H1 (cell line): Measurements from ENCODE around the gene SLC19A3. TPM values are rescaled to one million over a fixed set of nuclear protein-coding genes. Genes with fewer than 3 reads are reported as not detected.

ENCODE experiments used
- CTCF ChIA-PET: fragments of 300-600 bp; sonication (Branson Sonifier 250); formaldehyde crosslinking; loops from one replicate; lab custom pipeline; 2021; ENCODE audit not compliant: partially characterized antibody; lab: Charles Lee
- POLR2A ChIA-PET: fragments of 300-600 bp; sonication (Branson Sonifier 250); formaldehyde crosslinking; loops from one replicate; lab custom pipeline; 2021; ENCODE audit warnings: inconsistent platforms; ENCODE audit not compliant: partially characterized antibody; lab: Charles Lee
- DNase-seq, 2 experiments: peaks; one replicate each; pipeline versions ENCODE4 v3.0.0 to v3.0.0-alpha.2; 2010 to 2022; ENCODE audit warnings: low spot score in 2 of 2, low read depth in 1 of 2, mixed read lengths in 1 of 2
- FAIRE-seq: peaks from 2 replicates; lab custom pipeline; 2011; peaks lifted over from hg19 to GRCh38; lab: Jason Lieb, UNC
- H2AFZ ChIP-seq: 2 replicates; pipeline ENCODE4 v1.8.1; 2012; ENCODE audit warnings: low read length, inconsistent platforms
- H2AK5ac ChIP-seq: 2 replicates; pipeline ENCODE4 v1.6.1; 2013; ENCODE audit warnings: low read depth, low read length
- H2BK120ac ChIP-seq: replicated peaks from 2 replicates; pipeline ENCODE3; 2013; ENCODE audit warnings: low read depth, low read length, inconsistent platforms
- H2BK12ac ChIP-seq: 2 replicates; pipeline ENCODE4 v1.6.1; 2013; ENCODE audit warnings: low read depth, low read length
- H2BK15ac ChIP-seq: 2 replicates; pipeline ENCODE4 v1.6.1; 2013; ENCODE audit warnings: low read length
- H2BK20ac ChIP-seq: 2 replicates; pipeline ENCODE4 v1.6.1; 2013; ENCODE audit warnings: low read length
- H2BK5ac ChIP-seq: 2 replicates; pipeline ENCODE4 v1.6.1; 2013; ENCODE audit warnings: low read depth, low read length
- H3K14ac ChIP-seq: 2 replicates; pipeline ENCODE4 v1.6.1; 2013; ENCODE audit warnings: inconsistent platforms; ENCODE audit not compliant: insufficient read length
- H3K18ac ChIP-seq: 2 replicates; pipeline ENCODE4 v1.6.1; 2013; ENCODE audit warnings: low read length; ENCODE audit errors: extremely low read depth
- H3K23ac ChIP-seq: 2 replicates; pipeline ENCODE4 v1.6.1; 2013; ENCODE audit warnings: inconsistent platforms; ENCODE audit not compliant: insufficient read length
- H3K23me2 ChIP-seq: 2 replicates; pipeline ENCODE4 v1.6.1; 2013; ENCODE audit warnings: low read depth, low read length
- H3K27ac ChIP-seq: 2 replicates; pipeline ENCODE4 v1.6.1; 2011; ENCODE audit warnings: low read depth, low read length, inconsistent platforms
- H3K27me3 ChIP-seq, 4 experiments: replicated peaks in 1 of 4; 1 replicate in 1 of 4; 2 replicates in 3 of 4; pipeline versions ENCODE4 v1.6.1 to v1.8.1; 2011 to 2013; ENCODE audit warnings: low read length in 3 of 4, mild to moderate bottlenecking in 3 of 4, inconsistent platforms in 2 of 4, mixed read lengths in 2 of 4, moderate library complexity in 1 of 4; ENCODE audit not compliant: control insufficient read depth in 3 of 4, insufficient read depth in 3 of 4; ENCODE audit errors: extremely low read depth in 1 of 4
- H3K36me3 ChIP-seq, 4 experiments: 2 replicates each; pipeline versions ENCODE4 v1.6.1 to v1.8.1; 2011 to 2013; ENCODE audit warnings: mild to moderate bottlenecking in 4 of 4, low read length in 3 of 4, moderate library complexity in 2 of 4, control low read depth in 1 of 4, inconsistent platforms in 1 of 4; ENCODE audit not compliant: insufficient read depth in 4 of 4, control insufficient read depth in 2 of 4
- H3K4ac ChIP-seq: replicated peaks from 2 replicates; pipeline ENCODE3; 2013; ENCODE audit warnings: low read length, low read depth, mixed read lengths, inconsistent platforms; ENCODE audit not compliant: insufficient read length
- H3K4me1 ChIP-seq, 4 experiments: replicated peaks in 1 of 4; 1 replicate in 1 of 4; 2 replicates in 3 of 4; pipeline versions ENCODE4 v1.6.1 to v1.8.1; 2011 to 2013; ENCODE audit warnings: low read length in 3 of 4, inconsistent platforms in 2 of 4, mixed read lengths in 1 of 4; ENCODE audit not compliant: insufficient read depth in 4 of 4, control insufficient read depth in 3 of 4
- H3K4me2 ChIP-seq, 2 experiments: 2 replicates each; pipeline versions ENCODE4 v1.6.1 to v1.8.1; 2011 to 2013; ENCODE audit warnings: low read depth in 2 of 2, low read length in 2 of 2, control low read depth in 1 of 2, inconsistent platforms in 1 of 2, mild to moderate bottlenecking in 1 of 2; ENCODE audit not compliant: insufficient read depth in 1 of 2
- H3K4me3 ChIP-seq, 4 experiments: fragments of 200-600, 300-600 bp in 1 of 4; sonication (generic), shearing (Covaris generic), sonication (Bioruptor Twin) in 1 of 4; 2 replicates each; pipeline versions ENCODE4 v1.5.1 to v1.8.1; 2011 to 2016; ENCODE audit warnings: low read length in 4 of 4, low read depth in 3 of 4, control low read depth in 2 of 4, inconsistent platforms in 2 of 4, mild to moderate bottlenecking in 2 of 4, mixed read lengths in 1 of 4, moderate library complexity in 1 of 4; ENCODE audit not compliant: insufficient read depth in 2 of 4; ENCODE audit errors: extremely low read depth in 1 of 4
- H3K56ac ChIP-seq: replicated peaks from 2 replicates; pipeline ENCODE3; 2013; ENCODE audit warnings: low read depth, mild to moderate bottlenecking, mixed read lengths, low read length, inconsistent platforms; ENCODE audit not compliant: insufficient read length
- H3K79me1 ChIP-seq: 2 replicates; pipeline ENCODE4 v1.6.1; 2013; ENCODE audit warnings: low read depth, low read length, control low read depth
- H3K79me2 ChIP-seq, 2 experiments: 2 replicates each; pipeline versions ENCODE4 v1.6.1 to v1.8.1; 2012 to 2013; ENCODE audit warnings: low read length in 2 of 2, mild to moderate bottlenecking in 2 of 2, inconsistent platforms in 1 of 2; ENCODE audit not compliant: insufficient read depth in 2 of 2, control insufficient read depth in 1 of 2
- H3K9ac ChIP-seq, 4 experiments: replicated peaks in 1 of 4; 1 replicate in 1 of 4; 2 replicates in 3 of 4; pipeline versions ENCODE4 v1.6.1 to v1.8.1; 2011 to 2013; ENCODE audit warnings: low read depth in 3 of 4, low read length in 3 of 4, control low read depth in 2 of 4, mild to moderate bottlenecking in 2 of 4, moderate library complexity in 2 of 4, inconsistent platforms in 1 of 4; ENCODE audit errors: extremely low read depth in 1 of 4
- H3K9me3 ChIP-seq, 2 experiments: 2 replicates each; pipeline versions ENCODE4 v1.6.1 to v1.8.1; 2012 to 2013; ENCODE audit warnings: mild to moderate bottlenecking in 2 of 2, moderate library complexity in 2 of 2, control low read depth in 1 of 2, inconsistent platforms in 1 of 2, low read depth in 1 of 2, low read length in 1 of 2, mixed read lengths in 1 of 2; ENCODE audit not compliant: insufficient read depth in 2 of 2
- H4K20me1 ChIP-seq, 2 experiments: replicated peaks in 1 of 2; 2 replicates each; pipeline versions ENCODE3 to v1.8.1; 2011 to 2013; ENCODE audit warnings: inconsistent platforms in 2 of 2, low read length in 2 of 2, mild to moderate bottlenecking in 1 of 2; ENCODE audit not compliant: insufficient read depth in 2 of 2, control insufficient read depth in 1 of 2
- H4K5ac ChIP-seq: 2 replicates; pipeline ENCODE4 v1.6.1; 2013; ENCODE audit warnings: low read length, low read depth, mixed read lengths, inconsistent platforms; ENCODE audit not compliant: insufficient read length
- H4K8ac ChIP-seq: 2 replicates; pipeline ENCODE4 v1.8.0; 2013; ENCODE audit warnings: mild to moderate bottlenecking, moderate library complexity, low read length, inconsistent platforms; ENCODE audit not compliant: insufficient read depth; ENCODE audit errors: extremely low read depth
- H4K91ac ChIP-seq: replicated peaks from 2 replicates; pipeline ENCODE3; 2013; ENCODE audit warnings: low read length, mixed read lengths, inconsistent platforms; ENCODE audit not compliant: insufficient read length
- BRCA1 ChIP-seq: IDR thresholded peaks from 2 replicates; pipeline ENCODE4 v1.6.1; 2012; ENCODE audit warnings: low read depth, low read length, improper control_type of control experiment
- CEBPB ChIP-seq: IDR thresholded peaks from 2 replicates; pipeline ENCODE4 v1.6.1; 2012; ENCODE audit warnings: low read depth, low read length
- EGR1 ChIP-seq: IDR thresholded peaks from 2 replicates; pipeline ENCODE4 v1.6.1; 2011; ENCODE audit warnings: low read depth, low read length, borderline replicate concordance
- EZH2 ChIP-seq: fragments of 200-600 bp; sonication (generic); IDR thresholded peaks from 2 replicates; pipeline ENCODE4 v1.7.1; 2012; ENCODE audit warnings: low read depth, mild to moderate bottlenecking, moderate library complexity, low read length, inconsistent platforms; ENCODE audit not compliant: severe bottlenecking
- NRF1 ChIP-seq: IDR thresholded peaks from 2 replicates; pipeline ENCODE4 v1.6.1; 2011; ENCODE audit warnings: mild to moderate bottlenecking, low read depth, low read length, improper control_type of control experiment
- POLR2AphosphoS5 ChIP-seq: IDR thresholded peaks from 2 replicates; pipeline ENCODE4 v1.6.1; 2011; ENCODE audit warnings: low read depth, low read length
- RFX5 ChIP-seq: IDR thresholded peaks from 2 replicates; pipeline ENCODE4 v1.6.1; 2011; ENCODE audit warnings: low read depth, low read length, improper control_type of control experiment, borderline replicate concordance
- RXRA ChIP-seq: IDR thresholded peaks from 2 replicates; pipeline ENCODE4 v1.6.1; 2011; ENCODE audit warnings: low read depth, mild to moderate bottlenecking, low read length, moderate library complexity; ENCODE audit not compliant: insufficient read depth
- SP2 ChIP-seq: IDR thresholded peaks from 2 replicates; pipeline ENCODE4 v1.6.1; 2012; ENCODE audit warnings: mild to moderate bottlenecking, low read length, inconsistent platforms
- SUZ12 ChIP-seq: fragments of 200-600 bp; sonication (generic); IDR thresholded peaks from 2 replicates; pipeline ENCODE4 v1.6.1; 2012; ENCODE audit warnings: mild to moderate bottlenecking, inconsistent platforms, low read length, moderate library complexity, mixed read lengths
- TAF1 ChIP-seq: IDR thresholded peaks from 2 replicates; pipeline ENCODE4 v1.6.1; 2011; ENCODE audit warnings: mild to moderate bottlenecking, low read depth, low read length
- WGBS, 2 experiments: shearing (Covaris generic) in 1 of 2; methylation state at CpG; one replicate each; pipeline versions ENCODE4 v1.1.6 to v1.1.7; 2013 to 2015; ENCODE audit warnings: low lambda C conversion rate in 2 of 2, mixed read lengths in 2 of 2, inconsistent platforms in 1 of 2, low coverage in 1 of 2, missing lambda C conversion rate in 1 of 2; ENCODE audit not compliant: insufficient replicate concordance in 2 of 2, insufficient coverage in 1 of 2, insufficient read length in 1 of 2; ENCODE audit errors: extremely low coverage in 1 of 2, missing lambda C conversion rate in 1 of 2; 5-methylcytosine and 5-hydroxymethylcytosine counted together
- polyA plus RNA-seq, 7 experiments: library from polyadenylated mRNA; depleted of rRNA in 3 of 7; stranded (reverse) in 5 of 7; unstranded in 2 of 7; fragments of >200 nt in 5 of 7; fragments of 200-250 nt in 2 of 7; gene quantifications; 1 replicate in 5 of 7; 2 replicates in 1 of 7; 4 replicates in 1 of 7; pipeline versions ENCODE4 v1.2.1 to v1.2.3, GENCODE V29; 2011 to 2013; ENCODE audit warnings: missing spikeins in 2 of 7, mixed read lengths in 2 of 7
- total RNA-seq: library from RNA; stranded (reverse); fragmentation: NEBNext Ultra II Directional; extraction: Animal tissue kit (Norgen Biotek cat#: 25700); gene quantifications from 2 replicates; pipeline ENCODE4 v1.2.1, GENCODE V29; 2021
- TF ChIP-seq, protein P1 (sequence below), 3 experiments: IDR thresholded peaks; 1 replicate in 2 of 3; 2 replicates in 1 of 3; pipeline versions ENCODE4 v1.5.1 to v1.6.1; 2011; ENCODE audit warnings: low read length in 3 of 3, mild to moderate bottlenecking in 3 of 3, inconsistent platforms in 2 of 3, low read depth in 1 of 3, moderate library complexity in 1 of 3; ENCODE audit not compliant: insufficient read depth in 1 of 3; ENCODE audit errors: control extremely low read depth in 1 of 3

The SLC19A3 gene
- total and polyA plus RNA-seq, 2 of the 8 experiments (the other 6 are each of a cell fraction or from before 2014, with no cell fraction given) = 7.0 to 9.8 TPM

DNA sequence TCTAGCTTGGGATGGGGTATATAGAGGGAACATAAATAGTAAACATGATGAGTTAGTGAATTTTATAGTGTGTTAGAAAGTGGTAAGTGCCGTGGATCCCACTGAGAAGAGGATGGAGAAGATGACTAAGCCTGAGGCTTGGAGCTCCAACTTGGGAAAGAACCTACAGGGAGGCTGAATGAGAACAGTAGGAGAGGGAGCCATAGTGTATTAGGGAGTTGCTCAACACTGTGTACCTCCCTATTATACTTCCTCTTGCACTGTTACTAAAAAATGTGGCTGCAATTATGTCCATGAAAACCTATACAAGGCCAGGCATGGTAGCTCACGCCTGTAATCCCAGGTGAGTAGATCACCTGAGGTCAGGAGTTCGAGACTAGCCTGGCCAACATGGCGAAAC, 2.9 kb upstream of the SLC19A3 start:
- H3K27ac ChIP-seq = no peak overlapping the region
- H2AFZ ChIP-seq = no peak overlapping the region
- H3K4me3 ChIP-seq = no peak overlapping the region
- TF ChIP-seq SP2 = no peak
- TF ChIP-seq NRF1 = no peak
- no peak for TF ChIP-seq EGR1
- no peak for TF ChIP-seq SUZ12
- no peak for TF ChIP-seq RXRA
- TF ChIP-seq BRCA1 = no peak
- TF ChIP-seq TAF1 = no peak
- TF ChIP-seq RFX5 = no peak
- TF ChIP-seq CEBPB = no peak
- no peak for TF ChIP-seq POLR2AphosphoS5
- TF ChIP-seq EZH2 = no peak
- TF ChIP-seq, protein P1, sequence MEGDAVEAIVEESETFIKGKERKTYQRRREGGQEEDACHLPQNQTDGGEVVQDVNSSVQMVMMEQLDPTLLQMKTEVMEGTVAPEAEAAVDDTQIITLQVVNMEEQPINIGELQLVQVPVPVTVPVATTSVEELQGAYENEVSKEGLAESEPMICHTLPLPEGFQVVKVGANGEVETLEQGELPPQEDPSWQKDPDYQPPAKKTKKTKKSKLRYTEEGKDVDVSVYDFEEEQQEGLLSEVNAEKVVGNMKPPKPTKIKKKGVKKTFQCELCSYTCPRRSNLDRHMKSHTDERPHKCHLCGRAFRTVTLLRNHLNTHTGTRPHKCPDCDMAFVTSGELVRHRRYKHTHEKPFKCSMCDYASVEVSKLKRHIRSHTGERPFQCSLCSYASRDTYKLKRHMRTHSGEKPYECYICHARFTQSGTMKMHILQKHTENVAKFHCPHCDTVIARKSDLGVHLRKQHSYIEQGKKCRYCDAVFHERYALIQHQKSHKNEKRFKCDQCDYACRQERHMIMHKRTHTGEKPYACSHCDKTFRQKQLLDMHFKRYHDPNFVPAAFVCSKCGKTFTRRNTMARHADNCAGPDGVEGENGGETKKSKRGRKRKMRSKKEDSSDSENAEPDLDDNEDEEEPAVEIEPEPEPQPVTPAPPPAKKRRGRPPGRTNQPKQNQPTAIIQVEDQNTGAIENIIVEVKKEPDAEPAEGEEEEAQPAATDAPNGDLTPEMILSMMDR (IDR thresholded peaks at IDR 0.05; ENCODE audit: control extremely low read depth in 1 of 3, insufficient read depth in 1 of 3, low read depth in 1 of 3, low read length in 3 of 3) = no peak
- no peaks in the 10 kb centered on the region; a peak in 1 of 7 replicates for H3K27me3 ChIP-seq
- H3K79me1 ChIP-seq = no peaks in the 10 kb centered on the region
- H3K23me2 ChIP-seq = no peaks in the 10 kb centered on the region; the same call in 1 of the 2 replicates
- no peak overlapping the region for H4K91ac ChIP-seq
- FAIRE-seq (no peak), DNase-seq (no peak)
- ChIA-PET POLR2A (no interaction called here), CTCF (interaction anchor here (0.7 to 1.6 kb wide), 5 partner anchors 20 to 70 kb away, joined by 3 to 7 read pairs (median 3); no protein-coding TSS in a partner anchor)
- H4K5ac ChIP-seq = no peak overlapping the region
- H2BK120ac ChIP-seq = no peak overlapping the region
- H2BK5ac ChIP-seq = no peak overlapping the region
- H2BK15ac ChIP-seq = no peak overlapping the region
- 90% methylated on average over 4 of the region's 4 CpGs; no CpG with 5 or more reads in 1 of the 2 experiments for WGBS, 2 experiments
- H2AK5ac ChIP-seq = no peak overlapping the region
- H4K20me1 ChIP-seq = no peaks in the 10 kb centered on the region
- peaks cover 0 to 4% (median under 1%) of the 10 kb centered on the region in 4 experiments; a peak in 3 of 7 replicates for H3K4me1 ChIP-seq
- no peak overlapping the region for H2BK20ac ChIP-seq
- no peak overlapping the region for H4K8ac ChIP-seq
- H3K23ac ChIP-seq = no peak overlapping the region
- no peak overlapping the region for H3K4me2 ChIP-seq
- H3K79me2 ChIP-seq = no peaks in the 10 kb centered on the region
- no peaks in the 10 kb centered on the region for H3K9me3 ChIP-seq
- peak overlapping the region; percentile 69 for H3K4ac ChIP-seq
- H2BK12ac ChIP-seq = no peak overlapping the region
- H3K14ac ChIP-seq = no peak overlapping the region
- no peak overlapping the region for H3K9ac ChIP-seq
- no peak overlapping the region for H3K56ac ChIP-seq
- H3K36me3 ChIP-seq = no peaks in the 10 kb centered on the region
- H3K18ac ChIP-seq = no peak overlapping the region
